HG03175 (cell line): ENCODE measurements around the gene MVB12B.

Source experiments
- ATAC-seq: cut with Tn5 transposase; IDR thresholded peaks from one replicate; pipeline ENCODE4 v1.9.1; 2021; ENCODE audit warnings: mild to moderate bottlenecking, moderate library complexity; ENCODE audit not compliant: unreplicated experiment

MVB12B gene

GRCh38 chr9:126401581-126401980 is 75.0 kb downstream of the MVB12B start:
- no peak for ATAC-seq

GRCh38 chr9:126403397-126403796 is 76.8 kb downstream of the MVB12B start:
- ATAC-seq = no peak

- no peak for ATAC-seq
Measured at GRCh38 chr9:126404459-126404858, 77.8 kb downstream of the MVB12B start.

DNA sequence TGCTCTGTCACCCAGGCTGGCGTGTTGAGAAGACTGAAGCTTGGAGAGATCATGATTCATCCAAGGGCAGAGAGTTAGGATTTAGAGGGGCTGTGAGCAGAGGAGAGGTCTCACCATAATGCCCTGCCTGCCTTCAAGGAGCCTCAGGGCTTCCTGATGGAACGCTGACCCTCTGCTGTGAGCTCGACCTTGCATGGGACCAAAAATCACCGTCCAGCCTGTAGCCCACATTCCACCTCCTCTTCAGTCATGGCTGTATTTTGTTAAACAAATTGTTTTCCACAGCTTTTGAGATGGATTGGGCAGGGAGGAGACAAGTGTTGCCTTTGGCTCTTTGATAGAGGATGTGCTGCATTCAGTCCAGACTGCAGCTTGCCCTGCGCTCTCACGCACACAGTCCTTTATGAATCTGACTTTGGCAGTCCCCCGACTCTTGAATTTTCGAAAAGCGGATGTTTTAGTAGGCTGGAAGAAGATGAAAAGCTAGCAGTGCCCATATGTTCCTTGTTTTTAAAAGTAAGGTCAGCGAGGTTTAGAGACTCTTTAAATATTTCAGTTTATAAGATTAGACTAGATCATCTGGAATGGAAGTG is 79.5 kb downstream of the MVB12B start:
- no peak for ATAC-seq

DNA sequence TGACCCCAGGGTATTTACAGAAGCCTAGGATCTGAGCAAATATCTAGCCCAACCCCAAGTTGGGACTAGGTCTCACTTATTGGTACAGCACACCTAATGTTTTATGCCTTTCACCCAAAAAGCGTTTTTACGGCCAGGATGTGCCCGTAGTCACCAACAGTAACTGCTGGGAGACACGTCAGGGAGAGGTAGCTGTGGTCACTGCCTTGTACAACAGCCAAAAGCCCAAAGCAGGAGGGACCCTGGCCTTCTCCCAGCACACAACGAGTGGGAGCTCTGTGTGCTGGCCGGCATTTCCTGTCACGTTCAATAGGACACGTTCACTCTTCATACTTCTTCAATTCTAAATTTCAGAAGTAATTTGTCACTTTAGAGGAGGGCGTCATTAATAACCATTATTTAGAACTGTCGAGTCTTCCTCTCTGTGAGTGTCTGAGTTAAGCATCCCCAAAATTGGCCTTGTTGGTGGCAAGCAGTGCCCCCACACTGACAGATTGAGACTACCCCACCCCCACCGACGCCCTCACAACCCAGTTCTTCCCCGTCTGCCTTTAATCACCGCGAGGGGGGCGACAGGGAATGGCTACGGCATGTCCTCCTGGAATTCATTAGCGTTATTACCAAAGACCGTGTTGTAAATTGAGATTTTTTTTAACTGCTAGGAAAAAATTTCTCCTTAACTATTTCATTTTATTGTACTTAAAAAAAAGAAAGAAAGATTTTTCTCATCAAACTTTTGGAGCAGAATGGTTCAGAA is 80.7 kb downstream of the MVB12B start:
- ATAC-seq = no peak

- ATAC-seq = no peak
Measured at GRCh38 chr9:126408004-126408403, 81.4 kb downstream of the MVB12B start.

DNA sequence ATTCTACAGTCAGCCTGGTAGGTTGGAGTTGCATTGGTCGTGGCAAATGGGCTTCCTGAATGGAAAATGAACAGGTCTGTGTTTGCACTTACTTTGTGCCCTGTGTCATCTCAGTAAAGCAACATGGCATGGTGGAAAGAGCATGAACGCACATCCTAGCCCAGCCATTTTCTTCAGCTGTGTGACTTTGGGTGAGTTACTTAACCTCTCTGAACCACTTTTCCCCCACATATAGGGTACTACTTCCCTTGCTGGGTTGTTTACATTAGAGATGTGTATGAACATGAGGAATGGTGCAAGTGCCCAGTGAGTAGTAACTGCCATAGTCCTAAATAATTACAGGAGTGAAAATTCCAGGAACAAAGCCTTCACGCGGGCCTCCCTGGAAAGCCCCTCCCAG is 83.6 kb downstream of the MVB12B start:
- ATAC-seq = no peak

DNA sequence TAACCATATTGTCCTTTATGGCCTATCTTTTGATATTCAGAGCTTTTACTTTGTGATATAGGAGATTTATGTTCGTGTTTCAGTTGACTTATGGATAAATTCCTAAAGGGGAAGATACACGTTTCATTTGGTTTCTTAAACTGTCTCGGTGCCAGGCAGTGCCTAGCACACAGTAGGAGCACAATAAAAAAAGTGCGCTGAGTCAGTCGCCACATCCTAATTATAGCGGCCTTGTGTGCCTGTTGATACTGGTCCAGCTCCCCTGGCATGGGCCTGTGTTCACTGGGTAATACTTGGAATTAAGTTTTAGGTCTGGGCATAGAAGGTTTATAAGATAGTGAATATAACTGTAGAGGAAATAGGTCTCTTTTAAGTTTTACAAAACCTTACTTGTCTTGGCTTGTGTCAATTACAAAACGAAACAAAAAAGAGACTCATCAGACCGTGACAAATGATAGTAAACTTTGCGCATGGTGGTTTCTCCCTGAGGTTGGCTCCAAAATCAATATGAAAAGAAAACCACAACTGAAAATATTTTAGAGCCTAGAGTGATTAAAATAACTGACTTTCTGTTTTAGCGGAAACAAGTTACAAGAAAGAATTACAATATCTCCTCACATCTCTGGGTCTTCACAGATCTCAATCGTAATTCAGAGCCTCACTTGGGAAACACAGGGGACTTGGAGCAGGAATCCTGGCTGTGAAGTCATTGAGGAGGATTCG is 84.8 kb downstream of the MVB12B start:
- ATAC-seq = peak; percentile 87

- ATAC-seq = peak; percentile 34
Measured at GRCh38 chr9:126411948-126412284, 85.3 kb downstream of the MVB12B start.

DNA sequence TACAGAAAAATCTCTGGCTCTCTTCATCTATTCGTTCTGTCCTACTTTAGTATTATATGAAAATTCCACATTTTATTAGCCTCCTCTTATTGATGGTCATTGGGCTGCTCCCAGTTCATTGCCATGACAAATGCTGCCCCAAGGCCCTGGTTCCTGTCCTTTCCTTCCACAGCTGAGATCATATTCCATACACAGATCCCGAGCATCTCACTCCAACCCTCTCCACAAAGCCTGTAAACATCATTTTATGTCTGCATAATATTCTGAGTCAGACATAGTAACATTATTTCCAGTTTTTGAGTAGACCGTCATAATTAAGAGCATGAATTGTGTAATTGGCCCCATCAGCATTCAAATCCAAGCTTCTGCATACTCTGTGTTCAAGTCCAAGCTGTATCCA is 86.3 kb downstream of the MVB12B start:
- ATAC-seq = no peak

DNA sequence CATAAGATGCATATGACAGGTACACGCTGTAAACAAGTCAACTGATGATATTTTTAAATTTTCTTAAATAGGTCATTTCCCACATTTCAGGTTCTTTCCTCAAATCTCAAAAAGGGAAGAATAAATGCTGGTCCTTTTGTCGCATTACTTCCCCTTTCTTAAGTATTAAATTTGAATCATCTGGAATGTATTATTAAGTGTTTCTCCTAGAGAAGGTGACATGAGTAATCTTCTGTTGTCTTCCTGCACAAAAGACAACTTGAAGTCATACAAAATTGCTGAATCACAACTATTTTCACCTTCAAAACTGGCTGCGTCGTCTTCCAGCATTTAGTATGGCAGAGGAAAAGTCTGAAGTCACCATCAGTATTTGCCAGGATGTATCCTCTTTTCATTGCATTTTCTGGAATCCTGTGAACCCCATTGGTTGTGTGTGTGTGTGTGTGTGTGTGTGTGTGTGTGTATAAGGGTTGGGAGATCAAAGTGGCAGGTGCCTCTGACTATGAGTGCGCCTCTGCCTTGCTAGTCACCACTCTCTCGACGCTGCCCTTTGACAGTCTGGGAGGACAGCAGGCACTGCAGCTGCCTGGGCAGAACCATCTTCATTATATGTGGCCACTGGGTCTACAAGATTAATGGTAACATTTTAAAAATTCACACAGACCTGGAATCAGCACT is 86.9 kb downstream of the MVB12B start:
- ATAC-seq = no peak

- no peak for ATAC-seq
Measured at GRCh38 chr9:126415741-126416370, 89.2 kb downstream of the MVB12B start.

- ATAC-seq = no peak
Measured at GRCh38 chr9:126417043-126417442, 90.4 kb downstream of the MVB12B start.

DNA sequence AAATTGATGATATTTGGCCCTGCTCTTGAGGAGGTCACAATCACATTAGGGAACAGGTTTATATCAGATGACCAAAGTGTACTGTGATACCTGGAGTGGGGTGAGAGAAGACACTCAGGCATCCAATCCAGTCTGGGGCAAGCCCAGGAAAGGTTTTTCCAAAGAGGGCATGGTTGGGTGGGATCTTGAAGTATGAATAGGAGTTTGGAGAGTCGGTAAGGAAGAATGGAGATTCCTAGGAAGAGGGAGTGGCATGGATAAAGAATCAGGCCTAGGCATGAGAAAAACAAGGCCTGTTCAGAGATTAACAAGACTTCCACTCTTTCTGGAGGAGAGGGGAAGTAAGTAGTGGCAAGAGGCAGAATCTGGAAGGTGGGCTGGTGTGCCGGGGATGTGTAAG is 91.1 kb downstream of the MVB12B start:
- ATAC-seq = no peak

GRCh38 chr9:126418608-126419007 is 92.0 kb downstream of the MVB12B start:
- no peak for ATAC-seq

GRCh38 chr9:126419475-126419874 is 92.8 kb downstream of the MVB12B start:
- ATAC-seq = no peak

- ATAC-seq = no peak
Measured at GRCh38 chr9:126420135-126420534, 93.5 kb downstream of the MVB12B start.

DNA sequence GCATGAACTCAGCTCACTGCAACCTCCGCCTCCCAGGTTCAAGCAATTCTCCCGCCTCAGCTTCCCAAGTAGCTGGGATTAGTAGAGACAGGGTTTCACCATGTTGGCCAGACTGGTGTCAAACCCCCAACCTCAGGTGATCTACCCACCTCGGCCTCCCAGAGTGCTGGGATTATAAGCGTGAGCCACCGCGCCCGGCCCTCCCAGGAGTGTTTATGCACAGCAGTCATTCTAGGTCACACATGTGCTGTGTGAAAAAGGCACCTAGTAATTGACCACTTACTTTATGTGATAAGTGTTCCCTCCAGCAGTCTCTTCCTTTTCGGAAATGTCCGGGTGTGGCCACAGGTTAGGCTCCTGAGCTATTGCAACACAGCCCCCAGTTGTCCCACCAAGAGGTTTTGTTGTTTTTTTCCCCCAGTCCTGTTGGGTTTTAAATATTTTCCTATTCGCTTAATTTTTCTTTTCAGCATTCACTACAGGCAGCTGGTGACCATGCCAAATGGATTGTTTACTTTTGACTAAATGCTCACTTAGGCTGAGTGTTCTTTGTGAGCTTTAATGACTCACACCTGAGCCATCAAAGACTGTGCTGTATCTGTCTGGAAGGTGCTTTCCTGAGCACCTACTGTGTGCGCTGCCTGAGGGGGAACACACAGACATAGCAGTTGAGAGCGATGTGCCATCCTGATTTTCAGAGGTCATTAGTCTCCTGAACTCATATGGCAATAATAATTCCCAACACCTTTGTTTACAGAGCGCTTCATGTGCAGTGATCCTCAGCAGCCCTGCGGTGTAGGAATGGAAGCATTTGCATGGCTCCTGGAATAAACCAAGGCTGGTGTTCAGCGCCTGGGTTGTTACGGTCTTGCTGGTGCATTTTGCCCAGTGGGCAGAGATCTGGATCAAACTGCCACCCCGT is 94.3 kb downstream of the MVB12B start:
- no peak for ATAC-seq

DNA sequence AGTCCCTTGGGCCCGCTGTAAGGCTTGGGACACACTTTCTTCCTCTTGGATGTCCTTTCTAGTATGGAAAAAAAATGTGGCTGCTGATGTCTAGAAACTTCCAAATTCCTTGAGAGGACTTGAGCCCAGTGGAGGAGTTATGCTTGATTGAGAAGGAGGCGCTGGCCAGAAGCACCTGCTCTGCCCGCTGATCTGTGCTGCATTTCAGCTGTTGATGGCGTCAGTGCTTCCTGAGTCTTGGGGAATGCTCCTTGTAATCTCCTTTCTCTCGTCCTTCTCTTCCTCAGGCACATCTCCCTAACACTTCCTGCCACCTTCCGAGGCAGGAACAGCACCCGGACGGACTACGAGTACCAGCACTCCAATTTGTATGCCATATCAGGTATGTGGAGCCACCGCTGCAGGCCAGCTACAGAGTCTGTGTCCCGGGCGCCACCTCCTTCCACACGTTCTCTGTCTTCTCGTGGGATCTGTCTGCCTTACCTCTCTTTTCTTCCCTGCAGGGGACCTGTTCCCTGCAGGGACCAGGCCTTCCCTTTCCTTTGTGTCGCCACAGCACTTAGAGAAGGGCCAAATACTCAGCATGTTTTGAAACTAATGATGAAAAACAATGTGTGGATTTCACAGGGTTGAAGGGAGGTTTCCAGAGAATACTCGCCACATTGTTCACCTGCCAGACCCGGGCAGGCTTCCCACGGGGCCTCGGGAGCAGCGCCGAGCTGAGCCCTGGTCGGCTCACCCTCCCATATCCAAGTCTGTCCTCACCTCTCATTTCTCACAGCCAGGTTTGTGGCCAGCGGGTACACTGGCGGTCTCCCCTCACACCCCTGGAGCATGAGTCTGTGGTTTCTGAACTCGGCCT is 95.2 kb downstream of the MVB12B start:
- ATAC-seq = no peak
